Astrocyte of the spinal cord (primary cell): Measurements from ENCODE around the gene DENND1B.

ENCODE experiments used
- DNase-seq: peaks from one replicate; pipeline ENCODE4 v3.0.0; 2011; ENCODE audit warnings: low read depth, low spot score
- H3K4me3 ChIP-seq: 2 replicates; pipeline ENCODE4 v1.5.1; 2011; ENCODE audit warnings: low read depth, mild to moderate bottlenecking, low read length, moderate library complexity
- CTCF ChIP-seq: IDR thresholded peaks from 2 replicates; pipeline ENCODE4 v1.5.1; 2012; ENCODE audit warnings: low read depth, mild to moderate bottlenecking, low read length, inconsistent platforms
- in situ Hi-C: cut with HindIII; loops from 2 replicates; pipeline ENCODE4 v1.10.0; 2017; ENCODE audit warnings: low sequenced_read_pairs

DENND1B gene

GRCh38 chr1:197799271-197799670, 24.0 kb upstream of the DENND1B start:
- no peak overlapping the region for H3K4me3 ChIP-seq
- in situ Hi-C loops: no loop called here
- peak; percentile 84 for DNase-seq

GRCh38 chr1:197798492-197798891, 23.2 kb upstream of the DENND1B start:
- DNase-seq: no peak
- no peak overlapping the region for H3K4me3 ChIP-seq
- no peak for TF ChIP-seq CTCF
- in situ Hi-C loops: no loop called here

More at GRCh38 chr1:197799271-197799670, 24.0 kb upstream of the DENND1B start:
- no peak for TF ChIP-seq CTCF

- no peak for TF ChIP-seq CTCF
- no peak overlapping the region for H3K4me3 ChIP-seq
- in situ Hi-C loops: no loop called here
- DNase-seq: no peak
Observed at GRCh38 chr1:197797010-197797409, 21.7 kb upstream of the DENND1B start.

- TF ChIP-seq CTCF: no peak
- no peak for DNase-seq
- in situ Hi-C loops: no loop called here
- H3K4me3 ChIP-seq: no peak overlapping the region
Observed at GRCh38 chr1:197788741-197789739, 13.8 kb upstream of the DENND1B start.

DNA sequence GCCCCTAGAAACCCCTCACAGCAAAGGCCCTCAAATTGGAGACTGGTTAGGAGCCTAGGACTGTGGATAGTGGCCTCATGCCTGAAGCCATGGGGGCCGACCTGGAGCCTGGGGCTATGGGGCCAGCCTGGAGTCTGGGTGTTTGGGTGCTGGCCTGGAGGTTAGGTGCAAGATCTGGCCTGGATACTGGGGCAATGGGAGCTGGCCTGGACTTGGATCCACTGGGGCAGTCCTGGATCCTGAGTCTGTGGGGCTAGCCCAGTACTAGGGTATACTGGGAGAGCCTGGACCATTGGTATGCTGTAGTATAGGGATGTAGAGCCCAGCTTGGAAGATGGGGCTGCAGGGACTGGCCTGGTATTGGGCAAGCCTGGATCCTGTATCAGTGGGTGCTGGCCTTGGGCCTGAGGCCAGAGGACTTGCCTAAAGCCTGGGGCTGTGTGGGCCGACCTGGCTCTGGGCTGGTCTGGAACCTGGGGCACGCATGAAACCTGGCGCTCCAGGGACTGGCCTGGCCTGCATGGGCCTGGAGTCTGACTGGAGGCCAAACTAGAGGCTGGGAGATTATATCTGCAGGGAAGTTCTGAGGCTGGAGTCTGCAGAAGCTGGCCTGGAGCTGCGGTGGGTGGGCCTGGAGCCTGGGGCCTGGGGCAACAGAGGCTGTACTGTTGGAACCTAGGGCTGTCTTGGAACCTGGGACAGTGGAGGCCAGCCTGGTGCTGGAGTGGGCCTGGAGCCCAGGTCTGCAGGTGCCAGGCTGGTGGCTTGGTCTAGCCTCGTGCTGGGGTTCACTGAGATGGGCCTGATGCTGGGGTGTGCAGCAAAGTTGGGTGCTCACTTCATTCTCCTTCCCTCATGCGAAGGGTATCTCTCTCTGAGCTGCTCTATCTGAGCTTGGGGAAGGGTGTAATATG, 12.6 kb upstream of the DENND1B start:
- no peak overlapping the region for H3K4me3 ChIP-seq
- DNase-seq: no peak
- TF ChIP-seq CTCF: no peak
- in situ Hi-C loops: no loop called here

DNA sequence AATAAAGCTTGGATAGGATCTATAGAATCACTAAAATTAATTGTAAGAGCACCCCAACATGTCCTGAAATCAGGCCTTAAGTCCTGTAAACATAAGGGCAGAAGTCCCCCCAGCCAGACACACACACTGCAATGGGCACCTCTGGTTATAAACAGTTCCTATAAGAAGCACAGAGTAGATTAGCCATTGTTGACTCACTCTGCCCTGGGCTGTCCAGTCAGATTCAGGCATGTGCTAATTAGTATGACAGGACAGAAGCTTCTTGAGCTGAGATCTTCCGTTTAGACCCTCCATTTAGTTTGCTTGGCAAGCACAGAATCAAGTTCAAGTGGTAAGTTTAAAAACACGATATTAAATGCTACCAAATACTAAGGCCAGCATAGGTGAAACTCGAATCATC, 11.8 kb upstream of the DENND1B start:
- TF ChIP-seq CTCF: no peak
- in situ Hi-C loops: no loop called here
- no peak for DNase-seq
- H3K4me3 ChIP-seq: no peak overlapping the region
